ENCODE measurements around the gene ADAM30. TPM values are rescaled to one million over a fixed set of nuclear protein-coding genes. Genes with fewer than 3 reads are reported as not detected.
"Not testable (repeated sequence)": the region's sequence is repeated elsewhere in the genome, so short reads cannot be mapped to it uniquely, and the experiment has no call there.

ADAM30 gene
- total RNA-seq, 8 experiments from 2014 or later = 0.05 to 0.43 (median 0.15) TPM; not detected in 3

DNA sequence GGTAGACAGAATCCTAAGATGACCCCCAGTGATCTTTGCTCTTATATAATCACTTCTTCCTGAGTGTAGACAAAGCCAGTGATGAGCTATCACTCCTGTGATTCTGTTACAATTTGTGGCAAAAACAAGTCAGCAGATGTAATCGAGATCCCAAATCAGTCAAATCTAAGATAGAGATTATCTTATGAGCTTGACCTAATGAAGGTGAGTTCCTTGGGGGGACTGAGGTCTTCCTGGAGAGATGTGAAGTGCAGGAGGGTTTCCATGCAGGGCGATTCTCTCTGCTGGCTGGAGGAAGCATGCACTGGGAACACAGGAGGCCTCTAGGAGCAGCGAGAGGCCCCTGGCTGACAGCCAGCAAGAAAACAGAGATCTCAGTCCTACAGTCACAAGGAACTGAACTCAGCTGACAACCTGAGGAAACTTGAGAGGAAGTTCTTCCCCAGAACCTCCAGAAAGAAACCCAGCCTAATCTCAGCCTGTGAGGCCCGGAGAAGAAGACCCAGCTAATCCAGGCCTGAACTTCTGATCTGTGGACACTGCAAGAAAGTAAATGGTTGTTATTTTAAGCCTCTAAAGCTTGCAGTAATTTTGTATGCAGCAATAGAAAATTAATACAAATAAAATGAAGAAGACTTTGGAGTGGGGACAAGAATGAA is 37.6 kb downstream of the ADAM30 start:
- in situ Hi-C loops (cut with MboI; ENCODE audit: low pct_unique_long_range_greater_than_20kb in 2 of 9, low sequenced_read_pairs in 9 of 9, unreplicated experiment in 9 of 9); H3K27ac ChIP-seq; H3K4me1 ChIP-seq (replicated peaks in 1 of 2); ATAC-seq (replicated peaks in 6 of 8); H3K4me3 ChIP-seq: not testable (repeated sequence)
- WGBS, 10 experiments = 33 to 93% (median 78%) methylated on average over 1 to 4 of the region's 4 CpGs; no CpG with 5 or more reads in 2 of the 10 experiments

- ATAC-seq (replicated peaks in 6 of 8) = no peak
- no peaks in the 10 kb centered on the region for H3K4me1 ChIP-seq (replicated peaks in 1 of 2)
- H3K27ac ChIP-seq = no peak overlapping the region
- in situ Hi-C loops (cut with MboI; ENCODE audit: low pct_unique_long_range_greater_than_20kb in 2 of 9, low sequenced_read_pairs in 9 of 9, unreplicated experiment in 9 of 9) = no loop called here
- WGBS, 10 experiments = 60 to 100% (median 91%) methylated on average over 1 to 2 of the region's 2 CpGs; no CpG with 5 or more reads in 4 of the 10 experiments
- no peak overlapping the region for H3K4me3 ChIP-seq
Measured at GRCh38 chr1:119858126-119858525, 38.2 kb downstream of the ADAM30 start.

DNA sequence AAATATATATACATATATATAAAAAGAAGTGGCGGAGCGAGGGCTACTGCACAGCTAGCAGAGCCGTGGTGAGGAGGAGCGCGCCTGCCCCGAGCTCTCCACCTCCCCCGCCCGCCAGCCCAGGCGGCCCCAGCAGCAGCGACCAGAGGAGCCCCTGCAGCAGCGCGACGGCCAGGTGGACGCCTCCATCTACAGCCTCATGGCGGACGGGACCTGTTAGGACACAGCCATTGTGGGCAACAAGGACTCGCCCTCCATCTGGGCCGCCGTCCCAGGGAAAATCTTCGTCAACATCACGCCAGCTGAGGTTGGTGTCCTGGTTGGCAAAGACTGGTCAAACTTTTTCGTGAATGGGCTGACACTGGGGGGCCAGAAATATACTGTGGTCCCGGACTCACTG is 43.2 kb downstream of the ADAM30 start:
- ATAC-seq (replicated peaks in 6 of 8) = no peak
- no peak overlapping the region for H3K4me3 ChIP-seq
- WGBS, 10 experiments = 94 to 100% (median 100%) methylated on average over 1 to 23 of the region's 23 CpGs; no CpG with 5 or more reads in 5 of the 10 experiments
- H3K4me1 ChIP-seq (replicated peaks in 1 of 2) = no peaks in the 10 kb centered on the region
- H3K27ac ChIP-seq = no peak overlapping the region
- in situ Hi-C loops (cut with MboI; ENCODE audit: low pct_unique_long_range_greater_than_20kb in 2 of 9, low sequenced_read_pairs in 9 of 9, unreplicated experiment in 9 of 9) = no loop called here

DNA sequence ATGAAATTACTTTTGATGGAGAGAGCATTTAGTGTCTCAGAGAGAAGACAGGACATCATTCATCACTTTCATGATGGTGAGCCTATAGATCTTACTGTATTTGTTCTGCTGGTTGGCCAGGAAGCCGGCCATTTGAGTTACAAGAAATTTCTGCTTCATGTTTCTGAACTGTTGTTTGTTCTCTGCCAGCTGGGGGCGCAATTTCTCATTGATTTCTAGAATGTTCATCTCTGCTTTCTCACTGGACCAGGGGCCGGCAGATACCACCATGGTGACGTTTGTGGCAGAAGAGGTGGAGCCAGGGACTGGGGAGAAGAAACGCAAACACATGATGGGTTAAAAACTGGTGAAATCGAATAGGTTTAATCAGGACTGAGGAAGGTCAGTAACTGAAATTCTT is 52.1 kb downstream of the ADAM30 start:
- H3K27ac ChIP-seq; H3K4me3 ChIP-seq; in situ Hi-C loops (cut with MboI; ENCODE audit: low pct_unique_long_range_greater_than_20kb in 2 of 9, low sequenced_read_pairs in 9 of 9, unreplicated experiment in 9 of 9); H3K4me1 ChIP-seq (replicated peaks in 1 of 2); ATAC-seq (replicated peaks in 6 of 8): not testable (repeated sequence)
- 30 to 86% (median 63%) methylated on average over 2 to 6 of the region's 6 CpGs for WGBS, 10 experiments

Other genes starting within 250 kb of the ADAM30 start
- 10 to 100 TPM; 10.8 to 47.7 (median 29.9) TPM for gene ZNF697, start 248.2 kb downstream of the ADAM30 start, total RNA-seq
- gene PHGDH, start 184.6 kb downstream of the ADAM30 start, total RNA-seq = 100 to 1,000 TPM in 6 of 8 experiments, 10 to 100 TPM in 2; 39.6 to 288 (median 175) TPM
- under 1 TPM in 1 of 8 experiments, not detected in 7; 0.38 TPM for gene HMGCS2, start 127.6 kb downstream of the ADAM30 start, total RNA-seq
- 1 to 10 TPM in 1 of 8 experiments, under 1 TPM in 4, not detected in 3; 0.14 to 1.1 (median 0.29) TPM for gene REG4, start 85.1 kb downstream of the ADAM30 start, total RNA-seq
- gene NOTCH2, start 173.1 kb upstream of the ADAM30 start, total RNA-seq = 10 to 100 TPM; 10.1 to 70.6 (median 28.8) TPM